Measurements from ENCODE around the gene PKP2.

The PKP2 gene

GRCh38 chr12:32896432-32897280 is at the start of gene PKP2:
PKP2 (minus strand) TSS chr12:32896777; CDS start chr12:32896731, 46 bp downstream.
- DNase-seq = peak; percentile 93

- no peak for DNase-seq
Observed at GRCh38 chr12:32944195-32944594, 47.6 kb upstream of the PKP2 start.

- no peak for DNase-seq
Observed at GRCh38 chr12:32939801-32940200, 43.2 kb upstream of the PKP2 start.

GRCh38 chr12:32926963-32927362 is 30.4 kb upstream of the PKP2 start:
- no peak for DNase-seq

- no peak for DNase-seq
Observed at GRCh38 chr12:32926356-32926755, 29.8 kb upstream of the PKP2 start.

GRCh38 chr12:32922546-32923297 is 26.1 kb upstream of the PKP2 start:
- no peak for DNase-seq

- no peak for DNase-seq
Observed at GRCh38 chr12:32921397-32921796, 24.8 kb upstream of the PKP2 start.

GRCh38 chr12:32920506-32921085 is 24.0 kb upstream of the PKP2 start:
- no peak for DNase-seq

- peak; percentile 29 for DNase-seq
Observed at GRCh38 chr12:32918890-32919801, 22.6 kb upstream of the PKP2 start.

GRCh38 chr12:32917094-32917611 is 20.6 kb upstream of the PKP2 start:
- DNase-seq = no peak

GRCh38 chr12:32907898-32908476 is 11.4 kb upstream of the PKP2 start:
- DNase-seq = no peak

- no peak for DNase-seq
Observed at GRCh38 chr12:32907166-32907565, 10.6 kb upstream of the PKP2 start.

- DNase-seq = no peak
Observed at GRCh38 chr12:32906399-32907165, 10.0 kb upstream of the PKP2 start.

- DNase-seq = no peak
Observed at GRCh38 chr12:32903763-32904162, 7.2 kb upstream of the PKP2 start.

GRCh38 chr12:32903318-32903717 is 6.7 kb upstream of the PKP2 start:
- DNase-seq = no peak

- DNase-seq = no peak
Observed at GRCh38 chr12:32902287-32902997, 5.9 kb upstream of the PKP2 start.

GRCh38 chr12:32901553-32901952 is 5.0 kb upstream of the PKP2 start:
- no peak for DNase-seq

- DNase-seq = no peak
Observed at GRCh38 chr12:32897687-32898573, 1.4 kb upstream of the PKP2 start.

- no peak for DNase-seq
Observed at GRCh38 chr12:32897281-32897610, 669 bp upstream of the PKP2 start.

Data from COR-L47 (cell line).